HG03378 (cell line): Measurements from ENCODE around the gene ARSG.
"Not testable (repeated sequence)": the region's sequence is repeated elsewhere in the genome, so short reads cannot be mapped to it uniquely, and the experiment has no call there.

Source experiments
- ATAC-seq: cut with Tn5 transposase; IDR thresholded peaks from one replicate; pipeline ENCODE4 v1.9.1; 2021; ENCODE audit warnings: mild to moderate bottlenecking, moderate library complexity; ENCODE audit not compliant: unreplicated experiment

The ARSG gene

DNA sequence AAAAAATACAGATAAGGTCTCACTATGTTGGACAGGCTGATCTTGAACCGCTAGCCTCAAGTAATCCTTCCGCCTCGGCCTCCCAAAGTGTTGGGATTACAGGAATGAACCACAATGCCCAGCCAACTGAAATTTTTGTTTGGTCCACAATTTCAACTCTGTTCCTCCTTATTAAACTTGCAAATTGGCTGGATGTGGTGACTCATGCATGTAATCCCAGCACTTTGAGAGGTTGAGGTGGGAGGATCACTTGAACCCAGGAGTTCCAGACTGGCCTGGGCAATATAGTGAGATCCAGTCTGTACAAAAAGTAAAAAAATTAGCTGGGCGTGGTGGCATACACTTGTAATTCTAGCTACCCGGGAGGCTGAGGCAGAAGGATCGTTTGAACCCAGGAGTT is 13.4 kb downstream of the ARSG start:
- no peak for ATAC-seq

DNA sequence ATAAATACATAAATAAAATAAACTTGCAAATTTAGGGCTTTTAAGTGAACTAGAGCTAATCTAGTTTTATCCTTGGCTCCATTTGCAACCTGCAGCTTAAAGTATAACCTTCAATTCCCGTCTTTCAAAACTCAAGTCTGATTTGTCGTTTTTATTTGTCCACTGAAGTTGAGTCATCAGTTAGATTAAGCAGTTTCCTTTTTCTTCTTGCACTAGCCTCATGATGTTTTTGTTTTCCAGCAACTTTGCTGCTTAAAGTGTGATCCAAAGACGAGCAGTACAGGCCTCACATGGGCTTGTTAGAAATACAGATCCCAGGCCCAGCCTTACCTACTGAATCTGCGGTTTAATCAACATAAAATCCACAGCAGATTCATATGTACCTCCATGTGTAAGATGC is 13.8 kb downstream of the ARSG start:
- ATAC-seq = no peak

DNA sequence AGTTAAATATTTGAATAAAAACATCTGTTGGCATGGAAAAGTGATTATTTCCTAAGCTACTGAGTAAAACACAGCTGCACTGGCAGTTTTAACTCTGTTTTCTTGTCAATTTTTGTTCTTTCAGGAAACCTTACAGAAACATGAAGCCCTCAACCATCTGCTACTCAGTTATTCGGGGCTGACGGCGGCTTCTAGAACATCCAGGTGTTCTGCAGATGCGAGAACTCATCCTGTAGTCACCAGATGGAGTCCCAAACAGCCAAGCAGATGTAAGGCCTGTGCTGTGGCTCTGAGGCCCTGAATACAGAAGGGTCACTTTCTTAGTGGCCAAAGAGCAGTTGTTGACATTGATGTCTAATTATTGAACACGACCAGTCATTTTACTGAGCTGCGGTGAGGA is 15.5 kb downstream of the ARSG start:
- no peak for ATAC-seq

DNA sequence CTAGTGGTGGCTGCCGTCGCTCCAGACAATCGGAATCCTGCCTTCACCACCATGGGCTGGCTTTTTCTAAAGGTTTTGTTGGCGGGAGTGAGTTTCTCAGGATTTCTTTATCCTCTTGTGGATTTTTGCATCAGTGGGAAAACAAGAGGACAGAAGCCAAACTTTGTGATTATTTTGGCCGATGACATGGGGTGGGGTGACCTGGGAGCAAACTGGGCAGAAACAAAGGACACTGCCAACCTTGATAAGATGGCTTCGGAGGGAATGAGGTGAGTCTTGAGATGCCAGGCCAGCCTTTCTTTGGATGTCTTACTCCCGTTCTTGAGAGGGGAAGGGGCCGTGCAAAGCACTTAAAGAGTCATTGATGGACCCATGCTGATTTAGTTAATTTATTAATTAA is 16.1 kb downstream of the ARSG start:
- no peak for ATAC-seq

DNA sequence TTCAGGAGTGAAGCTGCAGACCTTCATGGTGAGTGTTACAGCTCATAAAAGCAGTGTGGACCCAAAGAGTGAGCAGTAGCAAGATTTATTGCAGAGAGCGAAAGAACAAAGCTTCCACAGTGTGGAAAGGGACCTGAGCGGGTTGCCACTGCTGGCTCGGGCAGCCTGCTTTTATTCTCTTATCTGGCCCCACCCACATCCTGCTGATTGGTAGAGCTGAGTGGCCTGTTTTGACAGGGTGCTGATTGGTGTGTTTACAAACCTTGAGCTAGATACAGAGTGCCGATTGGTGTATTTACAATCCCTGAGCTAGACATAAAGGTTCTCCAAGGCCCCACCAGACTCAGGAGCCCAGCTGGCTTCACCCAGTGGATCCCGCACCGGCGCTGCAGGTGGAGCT is 17.2 kb downstream of the ARSG start:
- ATAC-seq = not testable (repeated sequence)

DNA sequence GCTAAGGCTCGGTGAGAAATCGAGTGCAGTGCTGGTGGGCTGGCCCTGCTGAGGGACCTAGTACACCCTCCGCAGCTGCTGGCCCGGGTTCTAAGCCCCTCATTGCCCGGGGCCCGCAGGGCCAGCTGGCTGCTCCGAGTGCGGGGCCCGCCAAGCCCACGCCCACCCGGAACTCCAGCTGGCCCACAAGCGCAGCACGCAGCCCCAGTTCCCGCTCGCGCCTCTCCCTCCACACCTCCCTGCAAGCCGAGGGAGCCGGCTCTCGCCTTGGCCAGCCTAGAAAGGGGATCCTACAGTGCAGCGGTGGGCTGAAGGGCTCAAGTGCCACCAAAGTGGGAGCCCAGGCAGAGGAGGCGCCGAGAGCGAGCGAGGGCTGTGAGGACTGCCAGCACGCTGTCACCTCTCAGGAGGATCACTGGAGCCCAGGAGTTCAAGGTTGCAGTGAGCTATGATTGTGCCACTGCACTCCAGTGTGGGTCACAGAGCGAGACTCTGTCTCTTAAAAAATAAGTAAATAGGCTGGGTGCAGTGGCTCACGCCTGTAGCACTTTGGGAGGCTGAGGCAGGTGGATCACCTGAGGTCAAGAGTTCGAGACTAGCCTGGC is 17.9 kb downstream of the ARSG start:
- ATAC-seq = not testable (repeated sequence)

DNA sequence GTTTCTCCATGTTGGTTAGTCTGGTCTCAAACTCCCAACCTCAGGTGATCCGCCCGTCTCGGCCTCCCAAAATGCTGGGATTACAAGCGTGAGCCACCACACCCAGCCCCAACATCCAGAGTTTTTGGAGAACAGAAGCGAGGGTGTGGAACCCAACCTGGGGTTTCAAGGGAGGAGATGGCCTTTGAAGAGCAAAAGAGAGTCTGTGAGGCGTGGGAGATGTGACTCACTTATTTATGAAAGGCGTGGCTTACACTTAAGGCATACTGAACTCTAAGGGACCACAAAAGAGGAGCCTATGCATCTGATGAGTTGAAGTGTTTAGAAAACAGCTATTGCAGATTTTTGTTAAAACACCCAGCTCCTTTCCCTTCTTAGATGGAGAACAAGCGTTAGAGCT is 18.9 kb downstream of the ARSG start:
- no peak for ATAC-seq

DNA sequence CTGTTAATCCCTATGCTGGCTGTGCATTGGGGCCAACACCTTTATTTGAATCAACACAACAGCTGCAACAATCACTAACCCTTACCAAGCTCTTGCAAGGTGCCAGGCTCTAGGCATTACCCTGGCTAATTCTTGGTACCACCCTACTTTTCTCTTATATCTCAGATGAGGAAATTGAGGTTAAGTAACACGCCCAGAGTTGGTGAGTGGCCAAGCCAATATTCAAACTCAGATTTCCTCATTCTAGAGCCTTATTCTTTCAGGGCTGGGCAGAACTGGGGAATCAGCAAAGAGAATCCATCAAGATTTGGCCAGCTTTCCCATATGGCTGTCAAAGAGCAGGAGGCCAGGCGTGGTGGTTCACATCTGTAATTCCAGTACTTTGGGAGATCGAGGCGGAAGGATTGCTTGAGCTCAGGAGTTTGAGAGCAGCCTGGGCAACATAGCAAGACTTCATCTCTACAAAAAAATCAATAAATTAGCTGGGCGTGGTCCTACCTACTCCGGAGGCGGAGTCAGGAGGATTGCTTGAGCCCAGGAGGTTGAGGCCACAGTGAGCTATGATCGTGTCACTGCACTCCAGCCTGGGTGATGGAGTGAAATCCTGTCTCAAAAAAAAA is 23.7 kb downstream of the ARSG start:
- ATAC-seq = no peak

DNA sequence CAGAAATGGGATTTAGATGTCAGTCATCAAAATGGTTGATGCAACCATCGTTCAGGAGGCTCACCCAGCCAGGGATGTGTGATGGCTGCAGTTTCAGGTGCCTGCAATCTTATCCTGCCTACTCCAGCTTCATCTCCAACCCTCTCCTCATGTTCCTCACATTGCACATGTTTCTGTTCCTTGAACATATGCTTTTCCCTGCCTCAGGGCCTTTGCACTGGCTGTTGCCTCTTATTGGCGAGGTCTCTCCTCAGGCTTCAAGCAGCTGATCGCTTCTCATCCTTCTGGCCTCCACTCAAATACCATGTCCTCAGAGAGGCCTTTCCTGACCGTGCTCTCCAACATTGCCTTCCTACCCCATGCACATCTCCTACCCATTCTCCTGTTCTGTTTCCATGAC is 24.6 kb downstream of the ARSG start:
- ATAC-seq = no peak

DNA sequence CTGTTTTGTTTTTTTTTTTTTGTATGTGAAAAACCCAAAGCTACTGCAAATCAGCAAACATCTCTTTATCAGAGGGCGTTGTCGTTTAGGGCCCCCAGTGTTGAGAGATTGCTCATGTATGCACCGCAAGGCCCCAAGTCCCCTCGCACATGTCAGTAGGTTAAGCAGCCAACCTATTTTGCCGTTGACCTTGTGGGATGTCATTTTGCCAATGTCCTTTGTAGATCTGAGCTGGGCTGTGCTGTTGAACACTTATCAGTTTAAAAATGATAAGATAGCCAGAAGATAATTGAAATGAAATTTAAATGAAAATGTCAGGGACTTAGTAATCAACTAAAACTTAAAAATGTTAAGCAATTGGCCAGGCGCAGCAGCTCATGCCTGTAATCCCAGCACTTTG is 26.2 kb downstream of the ARSG start:
- ATAC-seq = no peak

DNA sequence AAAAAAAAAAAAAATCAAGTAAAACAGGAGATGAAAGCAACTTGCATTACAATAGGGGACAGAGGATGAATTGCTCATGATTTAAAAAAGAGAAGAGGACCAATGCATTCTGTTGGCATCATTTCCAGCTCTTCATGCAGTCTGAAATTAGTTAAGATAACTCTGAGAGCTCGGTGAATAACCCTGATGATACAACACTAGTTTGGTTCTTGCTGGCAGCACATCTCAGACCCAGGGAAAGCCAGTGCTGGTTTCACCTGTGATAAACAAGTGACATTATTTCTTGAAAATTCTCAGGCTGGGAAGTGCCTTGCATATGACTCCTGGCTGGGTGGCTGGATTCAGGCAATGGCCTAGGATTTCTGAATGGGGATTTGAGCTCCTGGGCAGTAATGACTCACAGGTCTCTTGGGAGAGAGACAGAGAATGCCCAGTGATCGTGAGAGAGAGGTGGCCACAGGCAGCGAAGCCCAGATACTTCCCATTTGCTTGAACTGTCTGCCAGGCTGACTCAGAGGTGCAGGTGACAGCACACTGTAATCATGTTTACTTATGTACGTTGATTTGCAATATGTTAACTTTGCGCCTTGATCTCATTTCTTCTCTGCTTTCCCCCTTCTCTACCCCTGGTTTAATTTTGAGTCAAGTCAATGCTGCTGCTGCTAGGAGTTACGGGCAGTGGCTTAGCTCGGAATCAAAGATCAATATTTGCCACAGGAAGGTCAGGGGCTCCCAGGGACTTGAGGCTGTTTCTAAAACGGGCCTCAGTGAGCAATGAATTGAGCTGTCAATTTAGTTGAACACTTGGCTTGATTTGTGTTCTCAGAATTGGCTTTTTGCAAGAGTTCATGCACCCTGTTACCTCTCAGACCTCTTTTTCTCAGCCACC is 27.1 kb downstream of the ARSG start:
- no peak for ATAC-seq

DNA sequence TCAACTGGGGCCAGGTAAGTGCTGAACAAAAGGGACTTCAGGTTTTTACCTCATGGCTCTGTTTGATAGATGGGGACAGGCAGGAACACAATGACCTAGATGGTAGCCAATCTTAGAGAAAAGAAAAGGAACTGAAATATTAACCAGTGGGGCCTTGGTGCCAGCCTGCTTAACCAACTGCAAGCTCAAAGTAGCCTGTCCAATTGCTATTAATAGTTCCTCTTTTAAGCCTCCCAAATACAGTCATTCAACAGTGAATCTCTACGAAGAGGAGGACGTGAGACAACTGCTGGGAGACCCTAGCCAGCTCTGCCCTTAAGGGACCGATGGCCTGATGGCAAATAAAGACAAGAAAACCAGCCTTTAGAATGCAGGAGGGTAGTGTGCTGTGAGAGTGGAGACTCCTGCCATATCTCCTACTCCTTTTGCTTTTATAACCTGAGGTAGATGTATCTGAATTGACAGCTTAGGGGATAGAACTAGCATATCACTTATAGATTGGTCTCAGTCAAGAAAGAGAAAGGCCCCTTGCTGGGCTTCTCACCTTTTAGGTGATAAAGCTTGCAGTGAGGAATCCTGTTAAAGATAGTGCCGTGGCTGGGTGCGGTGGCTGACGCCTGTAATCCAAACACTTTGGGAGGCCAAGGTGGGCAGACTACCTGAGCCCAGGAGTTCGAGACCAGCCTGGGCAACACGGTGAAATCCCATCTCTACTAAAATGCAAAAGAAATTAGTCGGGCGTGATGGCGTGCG is 28.3 kb downstream of the ARSG start:
- no peak for ATAC-seq

DNA sequence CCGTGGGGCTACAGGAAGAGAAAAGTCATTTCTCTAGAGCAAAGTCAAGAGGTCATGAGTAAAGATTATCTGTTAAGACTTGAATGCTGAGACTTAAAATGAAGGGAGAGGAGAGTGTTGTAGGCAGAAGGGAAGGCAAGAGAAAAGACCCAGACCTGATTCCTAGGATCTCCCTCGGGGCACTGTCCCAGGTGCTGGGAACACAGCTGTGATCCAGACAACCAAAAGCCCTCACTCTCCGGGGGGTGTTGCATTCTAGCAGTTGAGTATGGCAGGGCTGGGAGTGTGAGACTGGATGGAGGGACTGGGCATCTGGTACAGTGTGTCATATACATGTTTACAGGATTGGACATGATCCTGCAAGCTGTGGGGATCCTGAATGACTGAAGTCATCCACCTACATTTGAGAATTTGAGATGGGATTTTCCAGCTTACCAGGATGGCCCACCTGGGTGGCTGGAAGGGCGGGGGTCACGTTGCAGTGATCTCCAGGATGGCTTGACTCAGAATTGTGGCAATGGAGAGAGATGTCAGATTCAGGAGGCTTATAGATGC is 29.1 kb downstream of the ARSG start:
- no peak for ATAC-seq

DNA sequence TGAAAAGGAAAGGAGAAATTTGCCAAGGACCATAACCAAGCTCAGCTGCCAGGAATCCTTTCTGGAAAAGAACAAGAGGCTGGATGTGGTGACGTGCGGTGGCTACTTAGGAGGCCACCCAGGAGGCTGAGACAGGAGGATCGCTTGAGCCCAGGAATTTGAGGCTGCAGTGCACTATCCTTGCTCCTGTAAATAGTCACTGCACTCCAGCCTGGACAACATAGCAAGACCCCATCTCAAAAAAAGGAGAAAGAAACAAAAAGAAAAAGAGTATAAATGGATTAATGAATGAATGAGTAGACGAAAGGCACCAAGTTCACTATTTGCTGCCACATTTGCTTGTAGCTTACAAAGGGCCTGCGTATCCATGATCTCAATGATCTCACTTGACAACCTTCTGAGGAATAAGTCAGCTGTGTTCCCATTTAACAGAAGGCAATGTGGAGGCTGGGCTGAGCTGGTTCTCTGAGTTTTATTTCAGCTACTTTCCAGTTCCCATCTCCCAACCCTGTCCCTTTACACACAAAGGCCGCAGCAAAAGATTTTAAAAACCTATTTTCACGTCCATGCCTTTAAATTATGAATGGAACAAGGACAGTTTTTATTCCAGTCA is 29.8 kb downstream of the ARSG start:
- ATAC-seq = no peak

DNA sequence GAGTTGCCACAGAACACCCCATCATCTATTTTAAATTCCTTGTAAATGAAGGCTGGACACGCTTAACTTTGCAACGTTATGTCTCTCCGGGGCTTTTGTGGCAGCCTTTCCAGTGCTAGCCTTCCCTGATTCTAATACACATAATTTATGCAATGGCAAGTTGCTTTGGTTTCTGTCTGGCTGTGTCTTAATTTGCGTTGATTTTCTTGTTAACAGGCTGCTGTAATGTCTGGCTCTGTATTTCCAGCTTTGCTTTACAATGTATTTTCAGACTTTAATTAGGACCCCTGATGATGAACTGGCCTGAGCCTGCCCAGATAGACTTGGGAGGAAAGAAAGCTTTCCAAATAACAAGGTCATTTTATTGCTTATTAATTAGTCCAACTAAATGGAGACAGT is 30.3 kb downstream of the ARSG start:
- ATAC-seq = no peak

DNA sequence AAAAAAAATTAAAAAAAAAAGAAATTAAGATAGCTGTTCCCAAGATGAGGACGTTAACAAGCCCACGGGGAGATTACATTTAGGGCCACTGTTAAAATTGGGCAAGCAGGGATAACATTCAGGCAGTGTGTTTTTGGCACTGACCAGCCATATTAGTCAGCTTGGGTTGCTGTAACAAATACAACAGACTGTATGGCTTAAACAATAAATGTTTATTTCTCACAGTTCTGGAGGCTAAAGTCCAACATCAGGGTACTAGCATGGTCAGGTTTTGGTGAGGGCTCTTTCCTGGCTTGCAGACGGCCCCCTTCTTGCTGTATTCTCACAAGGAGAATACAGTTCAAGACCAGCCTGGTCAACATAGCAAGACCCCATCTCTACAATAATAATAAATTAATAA is 31.3 kb downstream of the ARSG start:
- no peak for ATAC-seq

DNA sequence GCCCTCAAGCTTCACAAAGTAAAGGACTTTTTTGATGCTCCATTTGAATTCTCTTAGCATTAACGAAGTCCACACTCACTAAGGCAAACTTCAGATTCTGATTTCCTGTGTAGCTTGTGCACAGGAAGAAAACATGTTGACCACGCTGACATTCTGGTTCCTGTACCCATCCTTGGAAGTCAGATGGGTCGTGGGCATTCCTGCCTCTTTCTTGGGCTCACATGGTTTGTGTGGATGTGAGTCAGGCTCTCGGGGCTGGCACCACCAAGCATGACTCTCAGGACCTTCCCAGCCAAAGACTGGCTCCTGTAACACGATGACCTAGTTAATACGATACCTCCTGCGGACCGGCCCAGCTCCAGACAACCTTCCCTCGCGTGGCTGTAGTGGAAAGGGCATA is 32.8 kb downstream of the ARSG start:
- no peak for ATAC-seq

DNA sequence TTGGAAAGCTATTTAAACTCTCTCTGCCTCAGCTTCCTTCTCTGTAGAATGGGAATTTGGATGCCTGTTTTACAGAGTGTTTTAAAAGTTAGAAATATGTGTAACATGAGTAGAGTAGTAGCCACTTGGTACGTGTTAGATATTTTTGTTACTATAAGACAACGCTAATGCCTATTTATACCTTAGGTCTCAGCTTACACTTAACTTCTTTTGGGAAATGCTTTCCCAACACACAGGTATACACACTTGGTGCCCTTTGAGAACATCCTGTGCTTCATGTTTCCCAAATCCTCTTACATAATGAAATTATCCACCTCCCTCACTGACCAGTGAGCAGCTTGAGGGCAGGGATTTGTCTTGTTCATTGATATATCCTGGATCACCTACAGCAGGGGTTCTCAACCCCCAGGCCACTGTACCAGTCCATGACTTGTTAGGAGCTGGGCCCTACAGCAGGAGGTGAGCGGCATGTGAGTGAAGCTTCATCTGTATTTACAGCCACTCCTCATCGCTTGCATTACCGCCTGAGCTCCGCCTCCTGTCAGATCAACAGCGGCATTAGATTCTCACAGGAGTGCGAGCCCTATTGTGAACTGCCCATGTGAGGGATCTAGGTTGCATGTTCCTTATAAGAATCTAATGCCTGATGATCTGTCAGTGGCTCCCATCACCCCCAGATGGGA is 33.5 kb downstream of the ARSG start:
- ATAC-seq = no peak

DNA sequence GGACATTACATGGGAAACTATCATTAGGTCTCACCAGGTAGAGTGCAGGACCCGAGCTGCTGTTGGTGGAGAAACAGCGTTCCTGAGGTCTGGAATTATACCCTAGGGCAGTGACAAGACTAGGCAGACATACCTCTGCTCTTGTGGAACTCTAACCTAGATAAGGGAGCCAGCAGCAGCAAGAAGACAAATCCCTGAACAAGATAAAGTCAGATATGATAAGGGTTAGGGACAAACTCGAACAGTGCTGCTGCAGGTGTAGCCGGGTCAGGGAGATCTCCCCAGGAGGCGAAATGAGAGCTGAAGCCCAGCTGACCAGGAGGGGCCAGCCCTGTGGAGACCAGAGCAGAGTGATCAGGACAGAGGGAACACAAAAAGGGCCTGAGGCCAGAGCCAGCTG is 34.7 kb downstream of the ARSG start:
- no peak for ATAC-seq

DNA sequence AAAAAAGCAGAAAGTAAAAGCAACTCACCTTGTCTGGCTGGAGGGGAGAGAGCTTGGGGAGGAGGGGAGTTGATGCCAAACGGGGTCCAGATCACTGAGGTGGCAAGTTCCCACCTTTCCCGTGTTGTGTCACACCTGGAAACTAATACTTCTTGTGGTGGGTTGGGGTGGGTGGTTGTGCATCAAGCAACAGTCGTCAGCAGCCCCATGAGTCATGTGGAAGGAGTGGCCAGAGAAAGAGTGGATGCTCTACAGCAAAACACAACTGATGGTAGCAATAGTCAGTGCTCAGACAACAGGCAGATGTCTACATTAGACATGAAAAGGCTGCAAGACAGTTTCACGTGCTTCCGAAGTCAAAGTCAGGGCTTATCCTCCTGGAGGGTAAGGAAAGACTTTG is 35.4 kb downstream of the ARSG start:
- no peak for ATAC-seq
